ENCODE results near the gene N4BP2.
"Not testable (repeated sequence)": the region's sequence is repeated elsewhere in the genome, so short reads cannot be mapped to it uniquely, and the experiment has no call there.

Gene N4BP2

GRCh38 chr4:40086421-40086820 lies 29.8 kb downstream of the N4BP2 start:
- no peaks in the 10 kb centered on the region; the same call in 1 of the 2 replicates for H3K79me2 ChIP-seq (ENCODE audit: insufficient read depth, low read depth)

GRCh38 chr4:40087799-40088366 lies 31.2 kb downstream of the N4BP2 start:
- no peak overlapping the region for H3K27ac ChIP-seq
- no peak for TF ChIP-seq CTCF (conservative IDR thresholded peaks at IDR 0.05; ENCODE audit: low read depth, low read length)
- H3K4me1 ChIP-seq (ENCODE audit: low read depth, poor library complexity, severe bottlenecking) = no peaks in the 10 kb centered on the region
- H3K4me3 ChIP-seq (IDR thresholded peaks at IDR 0.05; ENCODE audit: insufficient read depth, low read depth, low read length) = no peak overlapping the region
- no peaks in the 10 kb centered on the region for H3K36me3 ChIP-seq (ENCODE audit: insufficient read depth)
- no peaks in the 10 kb centered on the region for H4K20me1 ChIP-seq (ENCODE audit: insufficient read depth)
- no peak overlapping the region for H3K4me2 ChIP-seq
- no peaks in the 10 kb centered on the region; the same call in 1 of the 2 replicates for H3K79me2 ChIP-seq (ENCODE audit: insufficient read depth, low read depth)
- H2AFZ ChIP-seq (ENCODE audit: low read depth) = no peak overlapping the region
- no peaks in the 10 kb centered on the region for H3K27me3 ChIP-seq (ENCODE audit: insufficient read depth, low read depth)
- H3K9ac ChIP-seq = no peak overlapping the region

More at GRCh38 chr4:40086421-40086820, 29.8 kb downstream of the N4BP2 start:
- Histone ChIP-seq H3K4me3 (IDR thresholded peaks at IDR 0.05; ENCODE audit: insufficient read depth, low read depth, low read length) (no peak overlapping the region), H3K4me1 (ENCODE audit: low read depth, poor library complexity, severe bottlenecking) (no peaks in the 10 kb centered on the region), H3K27me3 (ENCODE audit: insufficient read depth, low read depth) (no peaks in the 10 kb centered on the region), H3K36me3 (ENCODE audit: insufficient read depth) (no peaks in the 10 kb centered on the region), H3K4me2 (no peak overlapping the region), H3K9ac (no peak overlapping the region), H3K27ac (no peak overlapping the region), H2AFZ (ENCODE audit: low read depth) (no peak overlapping the region), H4K20me1 (ENCODE audit: insufficient read depth) (no peaks in the 10 kb centered on the region)
- TF ChIP-seq CTCF (conservative IDR thresholded peaks at IDR 0.05; ENCODE audit: low read depth, low read length) = no peak

- not testable (repeated sequence) for H3K4me1 ChIP-seq (ENCODE audit: low read depth, poor library complexity, severe bottlenecking); H3K9ac ChIP-seq; H3K36me3 ChIP-seq (ENCODE audit: insufficient read depth); H4K20me1 ChIP-seq (ENCODE audit: insufficient read depth); H3K79me2 ChIP-seq (ENCODE audit: insufficient read depth, low read depth); H3K27ac ChIP-seq; H3K4me3 ChIP-seq (IDR thresholded peaks at IDR 0.05; ENCODE audit: insufficient read depth, low read depth, low read length); H3K4me2 ChIP-seq; H2AFZ ChIP-seq (ENCODE audit: low read depth); H3K27me3 ChIP-seq (ENCODE audit: insufficient read depth, low read depth)
Measured at GRCh38 chr4:40093400-40093799, 36.8 kb downstream of the N4BP2 start.

- H3K27me3 ChIP-seq (ENCODE audit: insufficient read depth, low read depth) = no peaks in the 10 kb centered on the region
- no peak overlapping the region for H3K4me3 ChIP-seq (IDR thresholded peaks at IDR 0.05; ENCODE audit: insufficient read depth, low read depth, low read length)
- H3K4me2 ChIP-seq = no peak overlapping the region
- no peaks in the 10 kb centered on the region for H3K79me2 ChIP-seq (ENCODE audit: insufficient read depth, low read depth)
- no peak for TF ChIP-seq CTCF (conservative IDR thresholded peaks at IDR 0.05; ENCODE audit: low read depth, low read length)
- H3K27ac ChIP-seq = no peak overlapping the region
- H3K36me3 ChIP-seq (ENCODE audit: insufficient read depth) = no peaks in the 10 kb centered on the region
- H2AFZ ChIP-seq (ENCODE audit: low read depth) = no peak overlapping the region
- no peak overlapping the region for H3K9ac ChIP-seq
- H3K4me1 ChIP-seq (ENCODE audit: low read depth, poor library complexity, severe bottlenecking) = peaks cover 4% of the 10 kb centered on the region
- no peaks in the 10 kb centered on the region for H4K20me1 ChIP-seq (ENCODE audit: insufficient read depth)
Measured at GRCh38 chr4:40099010-40099409, 42.4 kb downstream of the N4BP2 start.

GRCh38 chr4:40107150-40107549 lies 50.5 kb downstream of the N4BP2 start:
- not testable (repeated sequence) for H3K79me2 ChIP-seq (ENCODE audit: insufficient read depth, low read depth); H3K36me3 ChIP-seq (ENCODE audit: insufficient read depth); H3K27me3 ChIP-seq (ENCODE audit: insufficient read depth, low read depth); H3K4me2 ChIP-seq; H3K4me3 ChIP-seq (IDR thresholded peaks at IDR 0.05; ENCODE audit: insufficient read depth, low read depth, low read length); H3K27ac ChIP-seq; H3K4me1 ChIP-seq (ENCODE audit: low read depth, poor library complexity, severe bottlenecking); H4K20me1 ChIP-seq (ENCODE audit: insufficient read depth); H2AFZ ChIP-seq (ENCODE audit: low read depth); H3K9ac ChIP-seq

Data from KMS-11 (cell line).